Mesendoderm (in vitro differentiated cells): ENCODE data around the gene PRRT2.
"Not testable (repeated sequence)": the region's sequence is repeated elsewhere in the genome, so short reads cannot be mapped to it uniquely, and the experiment has no call there.

Experiments used
- DNase-seq: peaks from one replicate; pipeline ENCODE4 v3.0.0; 2013
- H2AK5ac ChIP-seq: 2 replicates; pipeline ENCODE4 v1.6.1; 2013; ENCODE audit warnings: low read length, inconsistent platforms
- H2BK120ac ChIP-seq: 2 replicates; pipeline ENCODE4 v1.6.1; 2013; ENCODE audit warnings: low read depth, mild to moderate bottlenecking, low read length, moderate library complexity, mixed read lengths
- H2BK15ac ChIP-seq: replicated peaks from 2 replicates; pipeline ENCODE4 v1.6.1; 2013; ENCODE audit warnings: low read depth, mild to moderate bottlenecking, moderate library complexity
- H2BK5ac ChIP-seq: 2 replicates; pipeline ENCODE4 v1.6.1; 2013; ENCODE audit warnings: low read length, inconsistent platforms
- H3K18ac ChIP-seq: 2 replicates; pipeline ENCODE4 v1.6.1; 2013; ENCODE audit warnings: mild to moderate bottlenecking, low read length, mixed read lengths
- H3K23ac ChIP-seq: one replicate; pipeline ENCODE4 v1.6.1; 2013; ENCODE audit warnings: low read length
- H3K27ac ChIP-seq: 2 replicates; pipeline ENCODE4 v1.5.1; 2013; ENCODE audit warnings: low read depth, mild to moderate bottlenecking, inconsistent platforms, low read length, moderate library complexity
- H3K27me3 ChIP-seq: 2 replicates; pipeline ENCODE4 v1.6.1; 2013; ENCODE audit warnings: low read length, control low read depth, mild to moderate bottlenecking, inconsistent platforms; ENCODE audit not compliant: insufficient read depth, poor library complexity
- H3K36me3 ChIP-seq: 2 replicates; pipeline ENCODE4 v1.6.1; 2013; ENCODE audit warnings: low read length, inconsistent platforms; ENCODE audit not compliant: control insufficient read depth, insufficient read depth
- H3K4ac ChIP-seq: one replicate; pipeline ENCODE4 v1.6.1; 2013; ENCODE audit warnings: low read depth, mild to moderate bottlenecking, low read length, moderate library complexity
- H3K4me1 ChIP-seq: 2 replicates; pipeline ENCODE4 v1.6.1; 2013; ENCODE audit warnings: low read depth, low read length, inconsistent platforms; ENCODE audit not compliant: control insufficient read depth
- H3K4me2 ChIP-seq: 2 replicates; pipeline ENCODE4 v1.6.1; 2013; ENCODE audit warnings: low read length
- H3K4me3 ChIP-seq: 2 replicates; pipeline ENCODE4 v1.5.1; 2013; ENCODE audit warnings: mild to moderate bottlenecking, low read length
- H3K56ac ChIP-seq: one replicate; pipeline ENCODE4 v1.6.1; 2013; ENCODE audit warnings: low read length
- H3K79me1 ChIP-seq: 2 replicates; pipeline ENCODE4 v1.6.1; 2013; ENCODE audit warnings: low read length, inconsistent platforms
- H3K79me2 ChIP-seq: 2 replicates; pipeline ENCODE4 v1.6.1; 2013; ENCODE audit warnings: mild to moderate bottlenecking, low read length; ENCODE audit not compliant: control insufficient read depth, insufficient read depth
- H3K9ac ChIP-seq: 2 replicates; pipeline ENCODE4 v1.6.1; 2013; ENCODE audit warnings: low read length, inconsistent platforms
- H4K5ac ChIP-seq: one replicate; pipeline ENCODE4 v1.6.1; 2013; ENCODE audit warnings: low read length
- H4K8ac ChIP-seq: one replicate; pipeline ENCODE4 v1.6.1; 2013; ENCODE audit warnings: low read depth, mild to moderate bottlenecking, control low read depth, low read length, moderate library complexity
- WGBS: extraction: QIAGEN DNeasy Blood & Tissue Kit; methylation state at CpG from one replicate; pipeline ENCODE4 v1.1.7; 2013; ENCODE audit warnings: low lambda C conversion rate, missing lambda C conversion rate; ENCODE audit not compliant: insufficient coverage; ENCODE audit errors: extremely low coverage; 5-methylcytosine and 5-hydroxymethylcytosine counted together

Gene PRRT2

DNA sequence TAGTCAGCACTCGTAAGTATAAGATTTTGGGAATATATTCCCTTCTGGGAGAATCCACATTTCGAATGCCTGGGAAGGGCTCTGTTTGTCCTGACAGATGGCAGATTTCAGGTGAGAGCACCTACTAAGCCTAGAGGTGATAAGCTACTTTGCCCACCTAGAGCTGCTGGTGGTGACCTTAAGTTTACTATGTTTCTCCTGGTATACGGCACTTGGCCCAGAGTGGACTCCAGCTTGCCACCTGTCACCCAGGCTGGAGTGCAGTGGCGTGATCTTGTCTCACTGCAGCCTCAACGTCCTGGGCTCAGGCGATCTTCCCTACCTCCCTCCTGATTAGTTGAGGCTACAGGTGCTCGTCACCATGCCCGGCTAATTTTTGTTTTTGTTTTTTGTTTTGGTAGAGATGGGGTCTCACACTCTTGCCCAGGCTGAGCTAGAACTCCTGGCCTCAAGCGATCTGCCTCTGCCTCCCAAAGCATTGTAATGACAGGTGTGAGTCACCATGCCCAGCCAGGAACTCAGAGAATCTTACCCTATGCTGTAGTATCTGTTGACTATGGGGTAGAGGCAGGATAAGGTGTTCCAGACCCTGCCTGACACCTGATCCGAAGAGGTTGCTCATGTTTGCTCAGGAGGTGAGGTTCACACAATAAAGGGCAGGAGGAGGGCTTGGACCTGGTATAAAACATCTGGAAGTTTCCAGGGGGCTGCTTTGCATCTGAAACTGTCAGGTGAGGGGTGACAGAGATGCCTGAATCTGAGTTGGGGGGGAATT, 34.2 kb upstream of the PRRT2 start, which contains the start of gene ZG16:
ZG16 (plus strand) TSS at position 681 of the 775 bp plus-strand sequence. CDS start 1,011 bp downstream, outside the sequence.
- Histone ChIP-seq H2BK120ac (no peak within 1 kb of the TSS), H3K23ac (no peak within 1 kb of the TSS), H3K79me1 (no peaks in the 10 kb centered on the region), H2BK5ac (no peak within 1 kb of the TSS), H3K4me1 (no peaks in the 10 kb centered on the region), H4K8ac (no peak within 1 kb of the TSS), H2BK15ac (no peak within 1 kb of the TSS), H3K79me2 (no peaks in the 10 kb centered on the region), H3K56ac (no peak within 1 kb of the TSS), H3K36me3 (no peaks in the 10 kb centered on the region), H3K4me3 (no peak within 1 kb of the TSS), H3K27ac (no peak within 1 kb of the TSS), H3K9ac (no peak within 1 kb of the TSS), H4K5ac (no peak within 1 kb of the TSS), H2AK5ac (no peak within 1 kb of the TSS), H3K27me3 (no peaks in the 10 kb centered on the region), H3K18ac (no peak within 1 kb of the TSS), H3K4ac (no peak within 1 kb of the TSS), H3K4me2 (no peak within 1 kb of the TSS)
- WGBS = no CpG with 5 or more reads among the region's 10 CpGs
- DNase-seq = no peak

DNA sequence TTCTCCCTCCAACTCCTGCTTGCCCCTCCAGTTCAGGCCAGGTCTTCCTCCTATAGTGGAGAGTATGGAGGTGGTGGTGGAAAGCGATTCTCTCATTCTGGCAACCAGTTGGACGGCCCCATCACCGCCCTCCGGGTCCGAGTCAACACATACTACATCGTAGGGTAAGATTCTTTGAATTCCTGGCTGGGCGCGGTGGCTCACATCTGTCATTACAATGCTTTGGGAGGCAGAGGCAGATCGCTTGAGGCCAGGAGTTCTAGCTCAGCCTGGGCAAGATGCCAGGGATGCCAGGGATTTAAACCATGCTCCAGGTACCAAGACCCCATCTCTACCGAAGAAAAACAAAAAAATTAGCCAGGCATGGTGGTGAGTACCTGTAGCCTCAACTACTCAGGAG, 32.5 kb upstream of the PRRT2 start:
- H3K4me2 ChIP-seq = no peak overlapping the region
- no peaks in the 10 kb centered on the region for H3K36me3 ChIP-seq
- no peak overlapping the region for H4K5ac ChIP-seq
- H4K8ac ChIP-seq = no peak overlapping the region
- DNase-seq = peak; percentile 63
- H2BK5ac ChIP-seq = no peak overlapping the region
- H2AK5ac ChIP-seq = no peak overlapping the region
- H3K4me1 ChIP-seq = no peaks in the 10 kb centered on the region
- no peak overlapping the region for H3K18ac ChIP-seq
- H3K79me2 ChIP-seq = no peaks in the 10 kb centered on the region
- H3K9ac ChIP-seq = no peak overlapping the region
- no peak overlapping the region for H3K4ac ChIP-seq
- H3K27me3 ChIP-seq = no peaks in the 10 kb centered on the region
- H3K79me1 ChIP-seq = no peaks in the 10 kb centered on the region
- H3K27ac ChIP-seq = no peak overlapping the region
- WGBS = no CpG with 5 or more reads among the region's 10 CpGs
- no peak overlapping the region for H3K4me3 ChIP-seq
- H3K23ac ChIP-seq = no peak overlapping the region
- H3K56ac ChIP-seq = no peak overlapping the region
- no peak overlapping the region for H2BK120ac ChIP-seq
- no peak overlapping the region for H2BK15ac ChIP-seq

DNA sequence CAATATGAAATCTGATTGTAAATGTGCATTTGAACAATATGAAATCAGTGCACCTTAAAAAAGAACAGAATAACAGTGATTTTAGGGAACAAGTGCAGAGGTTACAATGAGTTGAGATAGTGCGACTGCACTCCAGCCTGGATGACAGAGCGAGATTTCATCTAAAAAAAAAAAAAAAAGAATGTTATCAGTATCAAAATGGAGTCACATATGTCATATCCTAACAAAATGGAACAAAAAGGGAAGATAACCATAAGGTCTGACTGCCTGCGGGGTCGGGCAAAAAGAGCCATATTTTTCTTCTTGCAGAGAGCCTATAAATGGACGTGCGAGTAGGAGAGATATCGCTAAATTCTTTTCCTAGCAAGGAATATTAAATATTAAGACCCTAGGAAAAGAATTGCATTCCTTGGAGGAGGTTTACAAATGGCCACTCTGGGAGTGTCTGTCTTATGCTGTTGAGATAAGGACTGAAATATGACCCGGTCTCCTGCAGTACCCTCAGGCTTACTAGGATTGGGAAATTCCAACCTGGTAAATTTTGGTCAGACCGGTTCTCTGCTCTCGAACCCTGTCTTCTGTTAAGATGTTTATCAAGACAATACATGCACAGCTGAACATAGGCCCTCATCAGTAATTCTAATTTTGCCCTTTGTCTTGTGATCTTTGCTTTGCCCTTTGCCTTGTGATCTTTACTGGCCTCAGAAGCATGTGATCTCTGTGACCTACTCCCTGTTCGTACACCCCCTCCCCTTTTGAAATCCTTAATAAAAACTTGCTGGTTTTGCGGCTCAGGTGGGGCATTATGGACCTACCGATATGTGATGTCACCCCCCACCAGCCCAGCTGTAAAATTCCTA, 28.7 kb upstream of the PRRT2 start:
- H3K27me3 ChIP-seq, DNase-seq, H3K27ac ChIP-seq, H3K18ac ChIP-seq, H3K56ac ChIP-seq, H2BK15ac ChIP-seq, H3K4me2 ChIP-seq, H3K79me1 ChIP-seq, H3K4me3 ChIP-seq, H3K4me1 ChIP-seq, H4K8ac ChIP-seq, H2AK5ac ChIP-seq, H3K36me3 ChIP-seq, H2BK5ac ChIP-seq, H4K5ac ChIP-seq, H2BK120ac ChIP-seq, H3K4ac ChIP-seq, H3K9ac ChIP-seq, H3K79me2 ChIP-seq, H3K23ac ChIP-seq: not testable (repeated sequence)
- no CpG with 5 or more reads among the region's 13 CpGs for WGBS

DNA sequence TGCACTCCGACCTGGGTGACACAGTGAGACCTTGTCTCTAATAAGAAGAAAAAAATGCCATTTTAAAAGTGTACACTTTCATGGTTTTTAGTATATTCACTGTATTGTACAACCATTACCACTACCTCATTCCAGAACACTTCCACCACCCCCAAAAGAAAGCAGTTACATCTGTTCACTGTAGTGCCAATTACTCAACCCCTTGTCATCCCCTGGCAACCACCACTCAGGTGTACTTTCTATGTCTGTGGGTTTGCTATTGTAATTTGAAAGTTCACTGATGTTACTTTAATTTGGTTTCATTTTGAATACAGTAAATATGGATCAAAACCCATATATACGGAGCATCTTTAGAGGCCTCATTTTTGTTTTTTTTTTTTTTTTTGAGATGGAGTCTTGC, 27.8 kb upstream of the PRRT2 start:
- Histone ChIP-seq H2AK5ac (no peak overlapping the region), H2BK5ac (no peak overlapping the region), H3K79me2 (no peaks in the 10 kb centered on the region), H3K4ac (no peak overlapping the region), H3K27me3 (no peaks in the 10 kb centered on the region), H2BK15ac (no peak overlapping the region), H3K56ac (no peak overlapping the region), H3K36me3 (no peaks in the 10 kb centered on the region), H3K4me1 (no peaks in the 10 kb centered on the region), H3K23ac (no peak overlapping the region), H3K27ac (no peak overlapping the region), H3K4me3 (no peak overlapping the region), H3K18ac (no peak overlapping the region), H3K79me1 (no peaks in the 10 kb centered on the region), H4K5ac (no peak overlapping the region), H2BK120ac (no peak overlapping the region), H4K8ac (no peak overlapping the region), H3K9ac (no peak overlapping the region), H3K4me2 (no peak overlapping the region)
- WGBS = no CpG with 5 or more reads among the region's 2 CpGs
- no peak for DNase-seq

DNA sequence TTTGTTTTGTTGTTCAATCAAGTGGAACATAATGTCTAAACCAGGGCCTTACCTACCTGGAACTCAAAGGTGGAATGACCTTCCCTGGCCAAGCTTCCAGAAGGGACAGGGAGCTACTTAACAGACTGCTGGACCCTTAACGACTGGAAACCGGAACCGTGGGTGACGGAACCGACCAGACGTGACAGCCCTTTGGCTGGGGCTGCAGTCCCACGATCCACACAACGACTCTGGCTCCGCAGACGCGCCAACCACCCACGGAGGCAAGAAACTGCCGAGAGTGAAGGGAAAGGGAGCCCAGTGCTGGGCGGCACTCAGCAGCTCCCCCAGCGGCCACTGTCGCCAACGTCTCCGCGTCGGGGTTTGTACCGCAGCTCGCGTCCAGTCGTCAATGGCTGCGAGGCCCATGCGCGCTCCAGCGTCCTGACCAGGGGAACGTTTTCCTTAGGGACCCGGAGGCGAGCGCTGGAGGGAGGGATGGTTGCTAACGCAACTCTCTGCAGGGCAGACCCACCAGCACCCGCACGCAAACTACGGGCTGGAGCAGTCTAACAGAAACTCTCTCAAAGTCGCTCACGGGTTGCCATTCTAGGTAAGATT, 27.0 kb upstream of the PRRT2 start:
- Histone ChIP-seq H3K56ac (peak overlapping the region; percentile 87), H2AK5ac (no peak overlapping the region), H4K5ac (no peak overlapping the region), H2BK15ac (no peak overlapping the region), H3K4me3 (no peak overlapping the region), H4K8ac (no peak overlapping the region), H3K18ac (no peak overlapping the region), H3K79me2 (no peaks in the 10 kb centered on the region), H2BK5ac (no peak overlapping the region), H3K27ac (no peak overlapping the region), H3K23ac (no peak overlapping the region), H3K9ac (peak overlapping the region; percentile 69), H3K27me3 (no peaks in the 10 kb centered on the region), H3K4me1 (peaks cover 2% of the 10 kb centered on the region), H3K79me1 (no peaks in the 10 kb centered on the region), H2BK120ac (no peak overlapping the region), H3K36me3 (no peaks in the 10 kb centered on the region), H3K4ac (no peak overlapping the region), H3K4me2 (peak overlapping the region; percentile 68)
- DNase-seq = peak; percentile 88
- WGBS = no CpG with 5 or more reads among the region's 38 CpGs
